Karpas-422 (cell line): ENCODE results near the gene ITGAD. TPM values are rescaled to one million over a fixed set of nuclear protein-coding genes. Genes with fewer than 3 reads are reported as not detected.
A peak's percentile ranks its signal among the peaks of the same experiment; 100 is the strongest.

Experiments used
- DNase-seq: peaks from one replicate; pipeline ENCODE4 v3.0.0-alpha.2; 2015
- H2AFZ ChIP-seq: fragments of 200-600 bp; sonication (generic); 2 replicates; pipeline ENCODE4 v1.6.1; 2014; ENCODE audit warnings: antibody characterized with exemption, low read length, mixed read lengths
- H3K27ac ChIP-seq: fragments of 200-600 bp; sonication (generic); 2 replicates; pipeline ENCODE4 v1.5.1; 2014; ENCODE audit warnings: mild to moderate bottlenecking, low read length, moderate library complexity
- H3K27me3 ChIP-seq: fragments of 200-600 bp; sonication (generic); 2 replicates; pipeline ENCODE4 v1.6.1; 2014; ENCODE audit warnings: low read length, mixed read lengths
- H3K36me3 ChIP-seq: fragments of 200-600 bp; sonication (generic); 2 replicates; pipeline ENCODE4 v1.6.1; 2014; ENCODE audit warnings: low read length, mixed read lengths; ENCODE audit not compliant: insufficient read depth
- H3K4me1 ChIP-seq: fragments of 200-600 bp; sonication (generic); 2 replicates; pipeline ENCODE4 v1.6.1; 2014; ENCODE audit warnings: mild to moderate bottlenecking, low read length, mixed read lengths
- H3K4me2 ChIP-seq: fragments of 200-600 bp; sonication (generic); 2 replicates; pipeline ENCODE4 v1.6.1; 2014; ENCODE audit warnings: low read length, low read depth, mild to moderate bottlenecking; ENCODE audit not compliant: poor library complexity, severe bottlenecking
- H3K4me3 ChIP-seq: fragments of 200-600 bp; sonication (generic); 2 replicates; pipeline ENCODE4 v1.5.1; 2014; ENCODE audit warnings: mild to moderate bottlenecking, antibody characterized with exemption, low read length, mixed read lengths
- H3K79me2 ChIP-seq: fragments of 200-600 bp; sonication (generic); 2 replicates; pipeline ENCODE4 v1.6.1; 2014; ENCODE audit warnings: mild to moderate bottlenecking, low read length, mixed read lengths
- H3K9ac ChIP-seq: fragments of 200-600 bp; sonication (generic); 2 replicates; pipeline ENCODE4 v1.6.0; 2014; ENCODE audit warnings: low read length
- H3K9me2 ChIP-seq: fragments of 200-600 bp; sonication (generic), shearing (Covaris generic); replicated peaks from 2 replicates; pipeline ENCODE4 v1.6.0; 2014; ENCODE audit warnings: mild to moderate bottlenecking, low read length, moderate library complexity; ENCODE audit not compliant: insufficient read depth
- H3K9me3 ChIP-seq: fragments of 300-700, 200-600 bp; sonication (generic); 2 replicates; pipeline ENCODE4 v1.6.1; 2014; ENCODE audit warnings: low read length, mixed read lengths
- H4K20me1 ChIP-seq: fragments of 200-600 bp; sonication (generic); 2 replicates; pipeline ENCODE4 v1.6.1; 2014; ENCODE audit warnings: mild to moderate bottlenecking, antibody characterized with exemption, low read length, low read depth; ENCODE audit not compliant: insufficient read depth
- total RNA-seq: library from RNA; depleted of rRNA; stranded (reverse); fragments of >200 nt; shearing (Covaris generic); gene quantifications from 2 replicates; pipeline ENCODE4 v1.2.3, GENCODE V29; 2014; ENCODE audit warnings: low replicate concordance

Gene ITGAD
- total RNA-seq, 1 experiment from 2014 or later, result not detected

DNA sequence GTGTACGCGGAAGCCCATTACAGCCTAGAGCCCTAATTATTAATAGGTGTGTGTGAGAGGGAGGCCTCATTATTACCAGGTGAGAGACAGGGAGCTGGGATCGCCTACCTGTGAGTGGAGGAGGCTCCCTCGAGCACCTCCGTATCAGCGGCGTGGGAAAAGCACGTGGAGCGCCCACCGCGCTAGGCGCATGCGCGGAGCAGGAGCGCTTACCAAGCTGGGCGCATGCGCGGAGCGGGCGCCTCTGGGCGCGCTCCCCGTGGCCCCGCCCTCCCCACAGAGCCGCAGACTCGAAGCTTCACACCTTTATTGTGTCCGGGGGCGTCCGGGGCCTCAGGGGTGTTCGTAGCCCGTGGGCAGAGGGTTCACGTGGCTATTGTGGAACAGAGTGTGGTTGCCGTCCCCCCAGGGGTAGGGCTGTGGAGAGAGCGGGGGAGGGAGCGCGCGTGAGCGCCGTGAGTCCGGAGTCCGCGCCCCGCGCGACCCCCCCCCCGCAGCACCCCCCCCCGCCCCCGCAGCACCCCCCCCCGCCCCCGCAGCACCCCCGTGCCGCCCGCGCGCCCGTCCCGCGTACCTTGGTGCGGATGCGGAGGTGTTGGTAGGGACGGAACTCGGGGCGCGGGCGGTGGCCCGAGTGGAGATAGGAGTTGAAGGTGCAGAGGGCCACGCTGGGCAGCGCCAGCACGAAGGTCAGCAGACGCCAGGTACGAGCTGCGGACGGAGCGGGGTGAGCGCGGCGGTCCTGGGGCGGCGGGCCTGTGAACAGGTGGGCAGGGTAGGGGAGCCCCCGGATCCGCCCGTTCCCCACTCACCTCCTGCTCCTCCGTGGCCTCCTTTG lies 34.5 kb downstream of the ITGAD start:
- H3K4me3 ChIP-seq, result no peak overlapping the region
- H3K4me1 ChIP-seq, result no peaks in the 10 kb centered on the region
- H2AFZ ChIP-seq, result no peak overlapping the region
- no peaks in the 10 kb centered on the region for H3K79me2 ChIP-seq
- H3K9ac ChIP-seq, result no peak overlapping the region
- no peak for DNase-seq
- no peaks in the 10 kb centered on the region for H3K36me3 ChIP-seq
- no peak overlapping the region for H3K4me2 ChIP-seq
- H3K9me2 ChIP-seq, result no peaks in the 10 kb centered on the region
- H3K27me3 ChIP-seq, result no peaks in the 10 kb centered on the region
- no peaks in the 10 kb centered on the region for H4K20me1 ChIP-seq
- no peak overlapping the region for H3K27ac ChIP-seq
- H3K9me3 ChIP-seq, result no peaks in the 10 kb centered on the region

DNA sequence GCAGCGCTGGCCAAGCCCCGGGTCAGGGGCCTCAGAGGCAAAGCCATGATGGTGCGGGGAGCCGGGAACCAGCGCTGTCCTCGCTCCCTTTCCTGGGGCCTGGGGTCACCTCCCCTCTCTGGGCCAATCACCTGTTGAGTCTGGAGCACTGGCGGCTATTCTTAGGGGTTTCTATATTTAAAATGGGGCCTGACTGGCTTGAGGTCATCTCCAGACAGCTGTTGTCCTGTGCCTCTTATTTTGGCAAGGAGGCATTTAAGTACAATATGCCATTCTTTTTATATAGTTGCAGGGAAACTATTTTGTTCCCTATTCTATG lies 35.1 kb downstream of the ITGAD start, which contains the start of gene COX6A2:
COX6A2 (minus strand) TSS at position 82 of the 319 bp plus-strand sequence; CDS start at position 47, 35 bp downstream.
- Histone ChIP-seq H3K4me3 (no peak within 1 kb of the TSS), H3K79me2 (no peaks in the 10 kb centered on the region), H3K9ac (no peak within 1 kb of the TSS), H3K36me3 (no peaks in the 10 kb centered on the region), H3K27me3 (no peaks in the 10 kb centered on the region), H2AFZ (no peak within 1 kb of the TSS), H4K20me1 (no peaks in the 10 kb centered on the region), H3K4me1 (no peaks in the 10 kb centered on the region), H3K27ac (no peak within 1 kb of the TSS), H3K4me2 (no peak within 1 kb of the TSS), H3K9me2 (no peaks in the 10 kb centered on the region), H3K9me3 (no peaks in the 10 kb centered on the region)
- DNase-seq, result peak; percentile 10

DNA sequence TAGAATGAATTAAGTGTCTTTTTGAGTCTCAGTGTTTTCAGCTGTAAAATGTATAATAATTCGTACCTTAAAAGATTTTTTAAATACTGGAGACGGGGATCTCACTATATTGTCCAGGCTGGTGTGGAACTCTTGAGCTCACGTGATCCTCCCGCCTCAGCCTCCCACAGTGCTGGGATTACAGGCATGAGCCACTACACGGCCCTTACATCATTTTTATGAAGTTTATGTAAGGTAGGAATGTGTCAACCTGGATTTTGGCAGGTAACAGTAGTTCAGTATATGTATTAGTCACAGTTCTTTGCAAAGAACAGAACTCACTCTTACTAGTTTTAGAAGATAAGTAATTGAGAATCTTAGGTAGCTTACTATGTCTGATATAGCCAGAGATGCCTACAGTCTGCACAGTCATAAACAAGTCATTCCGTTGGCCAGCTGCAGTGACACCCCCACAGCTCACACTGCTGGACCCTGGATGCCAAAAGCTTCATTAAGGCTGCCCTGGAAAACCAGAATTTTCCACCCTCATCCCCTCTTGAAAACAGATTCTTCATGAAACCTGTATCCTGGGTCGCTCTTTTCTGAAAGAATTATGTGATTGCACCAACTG lies 35.6 kb downstream of the ITGAD start:
- no peaks in the 10 kb centered on the region for H3K79me2 ChIP-seq
- no peak overlapping the region for H3K4me3 ChIP-seq
- no peaks in the 10 kb centered on the region for H3K4me1 ChIP-seq
- peak; percentile 16 for DNase-seq
- no peak overlapping the region for H2AFZ ChIP-seq
- no peaks in the 10 kb centered on the region for H3K9me3 ChIP-seq
- H3K9me2 ChIP-seq, result no peaks in the 10 kb centered on the region
- H4K20me1 ChIP-seq, result no peaks in the 10 kb centered on the region
- no peak overlapping the region for H3K9ac ChIP-seq
- H3K36me3 ChIP-seq, result no peaks in the 10 kb centered on the region
- H3K27ac ChIP-seq, result no peak overlapping the region
- H3K27me3 ChIP-seq, result no peaks in the 10 kb centered on the region
- no peak overlapping the region for H3K4me2 ChIP-seq

DNA sequence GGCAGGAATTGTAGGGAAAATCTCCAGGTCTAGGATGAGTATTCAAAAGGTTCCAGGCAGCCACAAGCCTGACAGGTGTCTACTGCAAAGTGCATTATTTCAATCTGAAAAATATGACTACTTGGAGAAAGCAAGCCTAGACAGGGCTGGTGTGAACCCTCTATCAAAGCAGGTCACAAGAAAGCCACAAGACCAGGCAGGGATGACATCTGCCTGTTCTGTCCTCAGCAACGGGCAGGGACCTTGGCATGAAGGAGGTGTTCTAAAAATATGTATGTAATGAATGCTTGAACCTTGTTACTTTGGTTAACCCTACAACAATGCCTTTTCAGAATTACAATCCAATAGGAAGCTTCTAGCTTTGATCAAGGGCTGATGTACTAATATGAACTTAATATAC lies 36.2 kb downstream of the ITGAD start:
- DNase-seq, result peak; percentile 21
- no peaks in the 10 kb centered on the region for H4K20me1 ChIP-seq
- no peaks in the 10 kb centered on the region for H3K9me2 ChIP-seq
- H3K27me3 ChIP-seq, result no peaks in the 10 kb centered on the region
- no peak overlapping the region for H3K4me2 ChIP-seq
- H3K9me3 ChIP-seq, result no peaks in the 10 kb centered on the region
- no peaks in the 10 kb centered on the region for H3K36me3 ChIP-seq
- H3K4me1 ChIP-seq, result no peaks in the 10 kb centered on the region
- H3K27ac ChIP-seq, result no peak overlapping the region
- H2AFZ ChIP-seq, result no peak overlapping the region
- H3K4me3 ChIP-seq, result no peak overlapping the region
- no peaks in the 10 kb centered on the region for H3K79me2 ChIP-seq
- H3K9ac ChIP-seq, result no peak overlapping the region

DNA sequence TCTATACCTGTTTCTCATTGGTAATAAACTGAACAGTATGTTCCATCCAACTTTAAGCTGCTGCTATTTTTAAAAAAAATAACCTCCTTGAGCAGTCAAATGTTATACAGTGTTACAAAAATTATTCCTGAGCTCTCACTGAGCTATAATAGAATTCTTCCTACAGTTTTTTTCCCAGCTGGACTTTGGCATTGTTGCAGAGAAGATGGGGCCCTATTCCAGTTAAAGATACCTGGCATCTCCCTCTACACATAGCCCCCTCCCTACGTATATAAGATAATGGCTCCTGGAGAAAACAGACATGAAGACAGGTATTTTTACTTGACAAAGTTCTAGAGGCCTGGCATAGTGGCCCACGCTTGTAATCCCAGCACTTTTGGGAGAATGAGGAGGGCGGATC lies 36.7 kb downstream of the ITGAD start:
- Histone ChIP-seq H3K36me3 (no peaks in the 10 kb centered on the region), H3K4me2 (no peak overlapping the region), H3K4me1 (no peaks in the 10 kb centered on the region), H3K9me2 (no peaks in the 10 kb centered on the region), H3K79me2 (no peaks in the 10 kb centered on the region), H3K27ac (no peak overlapping the region), H3K4me3 (no peak overlapping the region), H3K9me3 (no peaks in the 10 kb centered on the region), H3K9ac (no peak overlapping the region), H4K20me1 (no peaks in the 10 kb centered on the region), H2AFZ (no peak overlapping the region), H3K27me3 (no peaks in the 10 kb centered on the region)
- peak; percentile 26 for DNase-seq

DNA sequence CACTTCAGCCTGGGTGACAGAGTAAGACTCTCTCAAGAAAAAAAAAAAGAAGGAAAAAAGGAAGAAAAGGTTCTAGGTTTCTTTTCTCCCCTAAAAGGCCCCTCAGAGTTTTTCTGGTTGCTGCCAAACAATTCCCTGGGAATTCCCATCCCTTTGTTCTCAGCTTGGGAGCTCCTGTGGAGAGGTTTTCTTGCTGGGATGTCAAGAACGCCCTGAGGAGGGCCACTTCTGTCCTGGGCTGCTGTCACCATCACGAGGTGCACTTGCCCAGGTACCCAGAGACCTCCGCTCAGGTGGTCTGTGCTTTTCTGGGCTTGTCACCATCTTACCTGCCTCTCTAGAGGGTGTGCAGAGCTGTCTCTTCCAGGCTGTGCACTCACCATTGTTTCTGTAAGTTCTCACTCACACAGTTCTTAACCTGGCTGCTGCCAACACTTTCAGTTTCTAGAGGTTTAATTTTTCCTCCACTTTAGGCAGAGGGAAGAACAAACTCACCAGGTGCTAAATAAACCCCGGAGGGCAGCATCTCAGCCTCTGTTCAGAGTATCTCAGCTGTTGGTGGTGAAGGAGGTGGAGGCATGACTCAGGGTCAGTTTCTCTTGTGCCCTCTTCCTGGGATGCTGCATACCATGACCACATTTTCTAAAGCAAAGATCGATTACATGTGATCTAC lies 37.4 kb downstream of the ITGAD start:
- DNase-seq, result peak; percentile 29
- Histone ChIP-seq H3K9ac (no peak overlapping the region), H4K20me1 (no peaks in the 10 kb centered on the region)

DNA sequence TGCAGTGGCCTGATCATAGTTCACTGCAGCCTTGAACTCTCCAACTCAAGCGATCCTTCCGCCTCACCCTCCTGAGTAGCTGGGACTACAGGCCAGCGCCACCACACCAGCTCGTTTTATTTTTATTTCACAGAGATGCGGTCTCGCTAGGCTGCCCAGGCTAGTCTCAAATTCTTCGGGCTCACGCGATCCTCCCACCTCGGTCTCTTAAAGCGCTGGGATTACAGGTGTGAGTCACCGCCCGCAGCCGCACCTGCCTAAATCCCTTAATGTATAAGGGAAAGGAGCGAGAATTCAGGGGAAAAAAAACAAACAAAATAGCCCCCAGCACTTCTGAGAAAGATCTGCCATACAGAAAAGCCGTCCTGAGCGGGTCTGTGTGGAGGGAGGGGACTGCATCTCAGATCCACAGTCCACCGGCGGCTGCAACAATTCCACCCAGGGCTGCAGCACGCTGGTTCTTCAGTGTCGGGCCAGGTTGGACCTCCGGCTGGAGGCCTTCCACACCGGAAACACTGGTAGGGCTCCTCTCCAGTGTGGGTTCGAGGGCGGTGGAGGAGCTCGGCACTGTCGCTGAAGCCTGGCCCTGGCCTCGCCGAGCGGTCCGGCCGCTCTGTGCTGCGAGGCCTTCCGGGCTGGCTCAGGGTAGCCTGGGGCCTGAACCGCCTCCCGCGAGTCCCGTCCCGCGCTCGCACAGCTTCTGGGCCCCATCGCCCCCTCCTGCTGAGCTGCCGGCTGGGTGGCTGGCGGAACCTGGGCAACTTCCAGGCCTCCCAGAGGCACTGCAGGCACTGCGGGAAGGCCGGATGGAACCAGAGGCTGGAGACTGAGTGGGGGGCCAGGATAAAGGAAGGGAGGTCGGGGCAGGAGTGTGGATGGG lies 42.4 kb downstream of the ITGAD start:
- H3K4me3 ChIP-seq, result no peak overlapping the region
- no peak overlapping the region for H3K4me2 ChIP-seq
- no peaks in the 10 kb centered on the region for H3K27me3 ChIP-seq
- no peaks in the 10 kb centered on the region for H4K20me1 ChIP-seq
- peak; percentile 6 for DNase-seq
- no peaks in the 10 kb centered on the region for H3K79me2 ChIP-seq
- H3K4me1 ChIP-seq, result peaks cover 24% of the 10 kb centered on the region
- no peaks in the 10 kb centered on the region for H3K9me3 ChIP-seq
- H3K27ac ChIP-seq, result no peak overlapping the region
- H3K9ac ChIP-seq, result no peak overlapping the region
- no peaks in the 10 kb centered on the region for H3K36me3 ChIP-seq
- H3K9me2 ChIP-seq, result no peaks in the 10 kb centered on the region
- H2AFZ ChIP-seq, result no peak overlapping the region

More for the DNA sequence above, 37.4 kb downstream of the ITGAD start:
- H3K4me3 ChIP-seq, result no peak overlapping the region
- no peak overlapping the region for H2AFZ ChIP-seq
- H3K79me2 ChIP-seq, result no peaks in the 10 kb centered on the region
- H3K4me2 ChIP-seq, result no peak overlapping the region
- no peaks in the 10 kb centered on the region for H3K27me3 ChIP-seq
- H3K36me3 ChIP-seq, result no peaks in the 10 kb centered on the region
- no peak overlapping the region for H3K27ac ChIP-seq
- H3K4me1 ChIP-seq, result no peaks in the 10 kb centered on the region
- no peaks in the 10 kb centered on the region for H3K9me3 ChIP-seq
- no peaks in the 10 kb centered on the region for H3K9me2 ChIP-seq
